GM21390 (cell line): ENCODE data around the gene GABRP.
"Not testable (repeated sequence)": the region's sequence is repeated elsewhere in the genome, so short reads cannot be mapped to it uniquely, and the experiment has no call there.

Source experiments
- ATAC-seq: cut with Tn5 transposase; IDR thresholded peaks from one replicate; pipeline ENCODE4 v1.9.1; 2021; ENCODE audit not compliant: unreplicated experiment

GABRP gene

GRCh38 chr5:170783498-170784247 is at the start of gene GABRP:
GABRP (plus strand) TSS chr5:170783725; CDS start chr5:170788616, 4,891 bp downstream.
- ATAC-seq, result no peak

- no peak for ATAC-seq
Measured at GRCh38 chr5:170736966-170737365, 46.6 kb upstream of the GABRP start.

- no peak for ATAC-seq
Measured at GRCh38 chr5:170737591-170737990, 45.9 kb upstream of the GABRP start.

- no peak for ATAC-seq
Measured at GRCh38 chr5:170738840-170739239, 44.7 kb upstream of the GABRP start.

GRCh38 chr5:170739446-170739845 is 44.1 kb upstream of the GABRP start:
- no peak for ATAC-seq

GRCh38 chr5:170740551-170741205 is 42.8 kb upstream of the GABRP start:
- ATAC-seq, result no peak

- no peak for ATAC-seq
Measured at GRCh38 chr5:170741801-170742200, 41.7 kb upstream of the GABRP start.

GRCh38 chr5:170743876-170744212 is 39.7 kb upstream of the GABRP start:
- ATAC-seq, result no peak

GRCh38 chr5:170745481-170746071 is 37.9 kb upstream of the GABRP start:
- ATAC-seq, result no peak

GRCh38 chr5:170746075-170746960 is 37.2 kb upstream of the GABRP start:
- no peak for ATAC-seq

- ATAC-seq, result no peak
Measured at GRCh38 chr5:170746961-170747340, 36.6 kb upstream of the GABRP start.

GRCh38 chr5:170747357-170747756 is 36.2 kb upstream of the GABRP start:
- no peak for ATAC-seq

GRCh38 chr5:170747851-170748250 is 35.7 kb upstream of the GABRP start:
- ATAC-seq, result no peak

GRCh38 chr5:170748951-170749471 is 34.5 kb upstream of the GABRP start:
- ATAC-seq, result no peak

- ATAC-seq, result no peak
Measured at GRCh38 chr5:170749911-170750431, 33.6 kb upstream of the GABRP start.

GRCh38 chr5:170750791-170751190 is 32.7 kb upstream of the GABRP start:
- ATAC-seq, result no peak

GRCh38 chr5:170751631-170752030 is 31.9 kb upstream of the GABRP start:
- no peak for ATAC-seq

GRCh38 chr5:170752257-170753215 is 31.0 kb upstream of the GABRP start:
- ATAC-seq, result no peak

GRCh38 chr5:170753311-170753710 is 30.2 kb upstream of the GABRP start:
- ATAC-seq, result no peak

GRCh38 chr5:170754508-170754907 is 29.0 kb upstream of the GABRP start:
- not testable (repeated sequence) for ATAC-seq
